Measurements from ENCODE around the gene KRT6B.

DNA sequence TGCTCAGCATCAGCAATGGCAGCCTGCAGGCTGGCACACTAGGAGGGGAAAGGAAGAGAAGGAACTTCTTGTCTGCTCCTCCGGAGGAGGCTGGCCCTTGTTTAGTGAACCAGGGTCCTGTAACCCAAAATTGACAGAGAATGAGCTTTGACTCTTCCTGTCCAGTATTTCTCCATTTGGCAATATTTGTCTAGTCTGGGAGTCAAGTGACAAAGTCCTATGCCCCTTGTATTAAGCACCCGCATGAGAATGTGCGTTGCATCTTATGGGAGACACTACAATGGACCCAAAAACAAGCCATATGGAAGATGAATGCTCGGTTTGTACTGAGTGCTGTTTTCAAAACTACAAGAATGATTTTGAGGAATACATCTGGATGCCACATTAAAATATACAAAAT, 17.9 kb upstream of the KRT6B start:
- TF ChIP-seq, protein P1, sequence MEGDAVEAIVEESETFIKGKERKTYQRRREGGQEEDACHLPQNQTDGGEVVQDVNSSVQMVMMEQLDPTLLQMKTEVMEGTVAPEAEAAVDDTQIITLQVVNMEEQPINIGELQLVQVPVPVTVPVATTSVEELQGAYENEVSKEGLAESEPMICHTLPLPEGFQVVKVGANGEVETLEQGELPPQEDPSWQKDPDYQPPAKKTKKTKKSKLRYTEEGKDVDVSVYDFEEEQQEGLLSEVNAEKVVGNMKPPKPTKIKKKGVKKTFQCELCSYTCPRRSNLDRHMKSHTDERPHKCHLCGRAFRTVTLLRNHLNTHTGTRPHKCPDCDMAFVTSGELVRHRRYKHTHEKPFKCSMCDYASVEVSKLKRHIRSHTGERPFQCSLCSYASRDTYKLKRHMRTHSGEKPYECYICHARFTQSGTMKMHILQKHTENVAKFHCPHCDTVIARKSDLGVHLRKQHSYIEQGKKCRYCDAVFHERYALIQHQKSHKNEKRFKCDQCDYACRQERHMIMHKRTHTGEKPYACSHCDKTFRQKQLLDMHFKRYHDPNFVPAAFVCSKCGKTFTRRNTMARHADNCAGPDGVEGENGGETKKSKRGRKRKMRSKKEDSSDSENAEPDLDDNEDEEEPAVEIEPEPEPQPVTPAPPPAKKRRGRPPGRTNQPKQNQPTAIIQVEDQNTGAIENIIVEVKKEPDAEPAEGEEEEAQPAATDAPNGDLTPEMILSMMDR (IDR thresholded peaks at IDR 0.05): no peak
- TF ChIP-seq POLR2A (IDR thresholded peaks at IDR 0.05): no peak

Measured in Peyer's patch (tissue), 4 donors.